Measurements from ENCODE around the gene KLK7. TPM values are rescaled to one million over a fixed set of nuclear protein-coding genes. Genes with fewer than 3 reads are reported as not detected.
"Not testable (repeated sequence)": the region's sequence is repeated elsewhere in the genome, so short reads cannot be mapped to it uniquely, and the experiment has no call there.

KLK7 gene
- total RNA-seq, 1 experiment from 2014 or later, result not detected

- no peak for DNase-seq (ENCODE audit: low spot score)
Measured at GRCh38 chr19:51012661-51013190, 29.0 kb upstream of the KLK7 start.

GRCh38 chr19:51010066-51010795, 26.5 kb upstream of the KLK7 start:
- DNase-seq (ENCODE audit: low spot score), result no peak

GRCh38 chr19:51009061-51009891, 25.6 kb upstream of the KLK7 start:
- DNase-seq (ENCODE audit: low spot score), result no peak

GRCh38 chr19:51007488-51007887, 23.8 kb upstream of the KLK7 start:
- DNase-seq (ENCODE audit: low spot score), result no peak

GRCh38 chr19:51006406-51006805, 22.7 kb upstream of the KLK7 start:
- no peak for DNase-seq (ENCODE audit: low spot score)

GRCh38 chr19:51005248-51005647, 21.5 kb upstream of the KLK7 start:
- DNase-seq (ENCODE audit: low spot score), result no peak

- DNase-seq (ENCODE audit: low spot score), result no peak
Measured at GRCh38 chr19:51003316-51003715, 19.6 kb upstream of the KLK7 start.

GRCh38 chr19:51002542-51003311, 19.0 kb upstream of the KLK7 start:
- DNase-seq (ENCODE audit: low spot score), result no peak

- DNase-seq (ENCODE audit: low spot score), result no peak
Measured at GRCh38 chr19:51002089-51002532, 18.4 kb upstream of the KLK7 start.

GRCh38 chr19:51001515-51001914, 17.8 kb upstream of the KLK7 start, which contains the start of gene KLK8:
Gene KLK8, minus strand, starts transcription at chr19:51001604. Its CDS starts 437 bp downstream, at chr19:51001167.
- no peak for DNase-seq (ENCODE audit: low spot score)

GRCh38 chr19:51000981-51001380, 17.3 kb upstream of the KLK7 start:
- DNase-seq (ENCODE audit: low spot score), result no peak

- no peak for DNase-seq (ENCODE audit: low spot score)
Measured at GRCh38 chr19:51000426-51000825, 16.7 kb upstream of the KLK7 start.

GRCh38 chr19:50998686-50999085, 15.0 kb upstream of the KLK7 start:
- no peak for DNase-seq (ENCODE audit: low spot score)

GRCh38 chr19:50998061-50998460, 14.3 kb upstream of the KLK7 start:
- no peak for DNase-seq (ENCODE audit: low spot score)

- DNase-seq (ENCODE audit: low spot score), result peak; percentile 33
Measured at GRCh38 chr19:50994129-50994528, 10.4 kb upstream of the KLK7 start.

GRCh38 chr19:50992666-50993035, 8.9 kb upstream of the KLK7 start:
- DNase-seq (ENCODE audit: low spot score), result no peak

- DNase-seq (ENCODE audit: low spot score), result not testable (repeated sequence)
Measured at GRCh38 chr19:50984416-50984815, 699 bp upstream of the KLK7 start.

- no peak for DNase-seq (ENCODE audit: low spot score)
Measured at GRCh38 chr19:50982186-50982585, 1.5 kb downstream of the KLK7 start.

GRCh38 chr19:50981587-50982146, 2.0 kb downstream of the KLK7 start:
- no peak for DNase-seq (ENCODE audit: low spot score)

GRCh38 chr19:50980208-50980607, 3.5 kb downstream of the KLK7 start:
- no peak for DNase-seq (ENCODE audit: low spot score)

- DNase-seq (ENCODE audit: low spot score), result no peak
Measured at GRCh38 chr19:50979758-50980157, 4.0 kb downstream of the KLK7 start.
